Neural cell (in vitro differentiated cells): ENCODE measurements around the gene AOC2. TPM values are rescaled to one million over a fixed set of nuclear protein-coding genes. Genes with fewer than 3 reads are reported as not detected.
"Not testable (repeated sequence)": the region's sequence is repeated elsewhere in the genome, so short reads cannot be mapped to it uniquely, and the experiment has no call there.

Experiments
- H2AFZ ChIP-seq: fragments of 200-600, 300-800 bp; sonication (generic), shearing (Covaris generic); 2 replicates; pipeline ENCODE4 v1.6.0; 2014; ENCODE audit warnings: low read depth, mild to moderate bottlenecking, antibody characterized with exemption, low read length, moderate library complexity
- H3F3A ChIP-seq: fragments of 200-600 bp; shearing (Covaris generic); 2 replicates; pipeline ENCODE4 v1.6.1; 2016; ENCODE audit warnings: mild to moderate bottlenecking, moderate library complexity, mixed read lengths, antibody characterized with exemption, low read length; ENCODE audit not compliant: insufficient read depth, poor library complexity, severe bottlenecking
- H3K27ac ChIP-seq: fragments of 200-600, 300-800 bp; sonication (generic), shearing (Covaris generic); 2 replicates; pipeline ENCODE4 v1.5.1; 2014; ENCODE audit warnings: mild to moderate bottlenecking, low read length, moderate library complexity
- H3K27me3 ChIP-seq: fragments of 300-800, 200-600 bp; sonication (generic), shearing (Covaris generic); 2 replicates; pipeline ENCODE4 v1.6.0; 2014; ENCODE audit warnings: mild to moderate bottlenecking, low read depth, low read length, moderate library complexity; ENCODE audit not compliant: insufficient read depth
- H3K36me3 ChIP-seq: fragments of 300-800, 200-600 bp; sonication (generic), shearing (Covaris generic); 2 replicates; pipeline ENCODE4 v1.5.1; 2014; ENCODE audit warnings: mild to moderate bottlenecking, antibody characterized with exemption, low read length, moderate library complexity; ENCODE audit not compliant: insufficient read depth
- H3K4me2 ChIP-seq: fragments of 300-800, 200-600 bp; sonication (generic), shearing (Covaris generic); 2 replicates; pipeline ENCODE4 v1.6.0; 2014; ENCODE audit warnings: mild to moderate bottlenecking, low read length
- H3K4me3 ChIP-seq: fragments of 300-800, 200-600 bp; sonication (generic), shearing (Covaris generic); 2 replicates; pipeline ENCODE4 v1.5.1; 2014; ENCODE audit warnings: mild to moderate bottlenecking, low read length, moderate library complexity
- H3K79me2 ChIP-seq: fragments of 200-600 bp; shearing (Covaris generic); replicated peaks from 2 replicates; pipeline ENCODE4 v1.6.0; 2014; ENCODE audit warnings: mild to moderate bottlenecking, low read length, moderate library complexity; ENCODE audit not compliant: insufficient read depth
- H3K9ac ChIP-seq: fragments of 300-800, 200-600 bp; sonication (generic), shearing (Covaris generic); 2 replicates; pipeline ENCODE4 v1.6.1; 2016; ENCODE audit warnings: mild to moderate bottlenecking, low read length, mixed read lengths
- H3K9me2 ChIP-seq: fragments of 200-600 bp; shearing (Covaris generic); 2 replicates; pipeline ENCODE4 v1.6.1; 2016; ENCODE audit warnings: mild to moderate bottlenecking, low read length, mixed read lengths; ENCODE audit not compliant: insufficient read depth
- H3K9me3 ChIP-seq: fragments of 200-600, 300-800 bp; sonication (generic), shearing (Covaris generic); 2 replicates; pipeline ENCODE4 v1.6.1; 2016; ENCODE audit warnings: mild to moderate bottlenecking, mixed run types, low read length, moderate library complexity, mixed read lengths
- H4K20me1 ChIP-seq: fragments of 200-600 bp; shearing (Covaris generic); 2 replicates; pipeline ENCODE4 v1.6.1; 2016; ENCODE audit warnings: mild to moderate bottlenecking, mixed run types; ENCODE audit not compliant: insufficient read depth
- CTCF ChIP-seq: fragments of 450-650 bp; IDR thresholded peaks from 2 replicates; pipeline ENCODE4 v1.5.1; 2014; ENCODE audit warnings: antibody characterized with exemption, mild to moderate bottlenecking, moderate library complexity; ENCODE audit not compliant: poor library complexity, severe bottlenecking
- EP300 ChIP-seq: fragments of 450-650 bp; conservative IDR thresholded peaks from 2 replicates; pipeline ENCODE4 v1.6.1; 2014; ENCODE audit warnings: antibody characterized with exemption, mild to moderate bottlenecking, moderate library complexity; ENCODE audit not compliant: poor library complexity, severe bottlenecking
- EZH2 ChIP-seq: fragments of 200-600, 300-800 bp; shearing (Covaris generic), sonication (generic); IDR thresholded peaks from 2 replicates; pipeline ENCODE4 v1.6.1; 2014; ENCODE audit warnings: antibody characterized with exemption, low read length, borderline replicate concordance, mild to moderate bottlenecking; ENCODE audit not compliant: insufficient read depth, poor library complexity, severe bottlenecking
- MXI1 ChIP-seq: fragments of 450-650 bp; conservative IDR thresholded peaks from 2 replicates; pipeline ENCODE4 v1.6.1; 2014; ENCODE audit warnings: antibody characterized with exemption, mild to moderate bottlenecking; ENCODE audit not compliant: poor library complexity, severe bottlenecking
- POLR2AphosphoS5 ChIP-seq: IDR thresholded peaks from 2 replicates; pipeline ENCODE4 v1.6.1; 2012
- RAD21 ChIP-seq: fragments of 450-650 bp; conservative IDR thresholded peaks from 2 replicates; pipeline ENCODE4 v1.6.1; 2014; ENCODE audit warnings: antibody characterized with exemption, mild to moderate bottlenecking, moderate library complexity
- REST ChIP-seq: IDR thresholded peaks from 2 replicates; pipeline ENCODE4 v1.6.1; 2012; ENCODE audit warnings: borderline replicate concordance
- SMC3 ChIP-seq: fragments of 450-650 bp; conservative IDR thresholded peaks from 2 replicates; pipeline ENCODE4 v1.6.1; 2014; ENCODE audit warnings: antibody characterized with exemption, mild to moderate bottlenecking, moderate library complexity; ENCODE audit not compliant: poor library complexity
- TAF1 ChIP-seq: IDR thresholded peaks from 2 replicates; pipeline ENCODE4 v1.6.1; 2012; ENCODE audit warnings: low read depth
- polyA plus RNA-seq: library from polyadenylated mRNA; depleted of rRNA; stranded (reverse); fragments of >200 nt; gene quantifications from 2 replicates; pipeline ENCODE4 v1.2.3, GENCODE V29; 2014

Gene AOC2
- polyA plus RNA-seq, 1 donor from 2014 or later, result 2.8 TPM

- Histone ChIP-seq H3K36me3 (no peaks in the 10 kb centered on the region), H3K27me3 (no peaks in the 10 kb centered on the region), H2AFZ (no peak overlapping the region), H3K27ac (no peak overlapping the region), H3F3A (no peaks in the 10 kb centered on the region), H3K79me2 (no peaks in the 10 kb centered on the region), H4K20me1 (no peaks in the 10 kb centered on the region), H3K9me3 (no peaks in the 10 kb centered on the region), H3K9ac (no peak overlapping the region), H3K4me2 (no peak overlapping the region), H3K9me2 (no peaks in the 10 kb centered on the region), H3K4me3 (no peak overlapping the region)
- TF ChIP-seq SMC3 (no peak), EZH2 (no peak), POLR2AphosphoS5 (no peak), CTCF (no peak), RAD21 (no peak), REST (no peak), TAF1 (no peak), EP300 (no peak), MXI1 (no peak)
These were observed 37.8 kb downstream of the AOC2 start for GRCh38 chr17:42882166-42882565.

GRCh38 chr17:42883802-42884558, 39.6 kb downstream of the AOC2 start:
- H2AFZ ChIP-seq, result no peak overlapping the region
- H3K36me3 ChIP-seq, result no peaks in the 10 kb centered on the region
- no peaks in the 10 kb centered on the region for H3K79me2 ChIP-seq
- no peaks in the 10 kb centered on the region for H3K9me2 ChIP-seq
- no peaks in the 10 kb centered on the region for H3K27me3 ChIP-seq
- H3K9me3 ChIP-seq, result no peaks in the 10 kb centered on the region
- no peak overlapping the region for H3K9ac ChIP-seq
- H3K27ac ChIP-seq, result no peak overlapping the region
- no peak overlapping the region for H3K4me2 ChIP-seq
- no peak overlapping the region for H3K4me3 ChIP-seq
- no peaks in the 10 kb centered on the region for H4K20me1 ChIP-seq
- no peaks in the 10 kb centered on the region for H3F3A ChIP-seq
- TF ChIP-seq POLR2AphosphoS5, result no peak
- no peak for TF ChIP-seq EP300
- no peak for TF ChIP-seq RAD21
- no peak for TF ChIP-seq CTCF
- no peak for TF ChIP-seq REST

GRCh38 chr17:42885806-42886205, 41.4 kb downstream of the AOC2 start:
- not testable (repeated sequence) for H3K4me3 ChIP-seq, H3K9ac ChIP-seq, H3K27me3 ChIP-seq, H3K36me3 ChIP-seq, H4K20me1 ChIP-seq, H3K9me2 ChIP-seq, H3K4me2 ChIP-seq, H3K79me2 ChIP-seq, H3K27ac ChIP-seq, H3F3A ChIP-seq, H2AFZ ChIP-seq, H3K9me3 ChIP-seq
